ENCODE results near the gene LAMA2. TPM values are rescaled to one million over a fixed set of nuclear protein-coding genes. Genes with fewer than 3 reads are reported as not detected.

The LAMA2 gene
- total RNA-seq, 4 donors from 2014 or later, result 1.7 to 112 (median 19.6) TPM

DNA sequence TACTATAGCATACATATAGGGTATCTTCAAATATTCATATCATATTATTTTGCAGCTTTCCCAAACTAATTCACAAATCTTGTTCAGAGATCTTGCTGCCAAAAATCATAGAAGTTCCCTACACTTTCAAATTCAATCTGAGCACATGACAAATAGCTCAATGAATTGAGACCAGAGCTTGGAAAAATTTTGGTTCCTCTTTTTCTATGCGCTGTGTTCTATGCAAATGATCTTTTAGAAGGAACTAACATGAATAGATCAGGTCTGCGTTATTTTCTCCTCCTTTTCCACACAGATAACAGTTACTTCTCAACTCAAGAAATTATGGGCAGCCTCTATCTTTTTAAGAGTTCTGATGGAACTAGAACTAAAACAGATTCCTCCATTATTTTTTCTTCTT is 510.7 kb downstream of the LAMA2 start:
- no peaks in the 10 kb centered on the region for H3K36me3 ChIP-seq
- H3K27me3 ChIP-seq, result no peaks in the 10 kb centered on the region
- WGBS, 2 donors, result 71 to 82% methylated on average over 2 of the region's 2 CpGs
- intact Hi-C loops (cut with DNase I), result no loop called here
- TF ChIP-seq POLR2A (IDR thresholded peaks at IDR 0.05), result no peak
- TF ChIP-seq, protein P1, sequence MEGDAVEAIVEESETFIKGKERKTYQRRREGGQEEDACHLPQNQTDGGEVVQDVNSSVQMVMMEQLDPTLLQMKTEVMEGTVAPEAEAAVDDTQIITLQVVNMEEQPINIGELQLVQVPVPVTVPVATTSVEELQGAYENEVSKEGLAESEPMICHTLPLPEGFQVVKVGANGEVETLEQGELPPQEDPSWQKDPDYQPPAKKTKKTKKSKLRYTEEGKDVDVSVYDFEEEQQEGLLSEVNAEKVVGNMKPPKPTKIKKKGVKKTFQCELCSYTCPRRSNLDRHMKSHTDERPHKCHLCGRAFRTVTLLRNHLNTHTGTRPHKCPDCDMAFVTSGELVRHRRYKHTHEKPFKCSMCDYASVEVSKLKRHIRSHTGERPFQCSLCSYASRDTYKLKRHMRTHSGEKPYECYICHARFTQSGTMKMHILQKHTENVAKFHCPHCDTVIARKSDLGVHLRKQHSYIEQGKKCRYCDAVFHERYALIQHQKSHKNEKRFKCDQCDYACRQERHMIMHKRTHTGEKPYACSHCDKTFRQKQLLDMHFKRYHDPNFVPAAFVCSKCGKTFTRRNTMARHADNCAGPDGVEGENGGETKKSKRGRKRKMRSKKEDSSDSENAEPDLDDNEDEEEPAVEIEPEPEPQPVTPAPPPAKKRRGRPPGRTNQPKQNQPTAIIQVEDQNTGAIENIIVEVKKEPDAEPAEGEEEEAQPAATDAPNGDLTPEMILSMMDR (IDR thresholded peaks at IDR 0.05), result no peak
- no peak for DNase-seq
- H3K27ac ChIP-seq, result no peak overlapping the region
- no peaks in the 10 kb centered on the region for H3K4me1 ChIP-seq
- no peak overlapping the region for H3K4me3 ChIP-seq
- no peaks in the 10 kb centered on the region for H3K9me3 ChIP-seq

DNA sequence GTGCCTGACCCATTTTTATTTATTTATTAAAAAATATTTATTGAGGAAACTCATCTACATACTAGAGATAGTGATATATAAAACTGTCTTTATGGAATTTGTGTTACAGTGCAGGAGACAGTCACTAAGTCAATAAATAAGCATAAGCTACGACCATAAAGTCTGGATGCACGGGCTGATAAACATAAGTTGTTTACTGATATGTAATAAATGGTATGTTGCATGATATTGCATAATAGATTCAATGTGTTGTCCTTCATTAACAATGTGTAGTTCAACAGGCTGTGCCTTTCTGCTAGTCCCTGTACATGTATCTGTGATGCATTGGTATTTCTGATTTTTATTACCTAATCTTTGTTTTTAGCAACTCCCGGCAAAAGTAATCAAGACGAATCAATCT is 515.8 kb downstream of the LAMA2 start:
- intact Hi-C loops (cut with DNase I), result no loop called here
- 86 to 95% methylated on average over 4 of the region's 4 CpGs for WGBS, 2 donors
- TF ChIP-seq POLR2A (IDR thresholded peaks at IDR 0.05), result no peak
- TF ChIP-seq, protein P1 (IDR thresholded peaks at IDR 0.05), result no peak

DNA sequence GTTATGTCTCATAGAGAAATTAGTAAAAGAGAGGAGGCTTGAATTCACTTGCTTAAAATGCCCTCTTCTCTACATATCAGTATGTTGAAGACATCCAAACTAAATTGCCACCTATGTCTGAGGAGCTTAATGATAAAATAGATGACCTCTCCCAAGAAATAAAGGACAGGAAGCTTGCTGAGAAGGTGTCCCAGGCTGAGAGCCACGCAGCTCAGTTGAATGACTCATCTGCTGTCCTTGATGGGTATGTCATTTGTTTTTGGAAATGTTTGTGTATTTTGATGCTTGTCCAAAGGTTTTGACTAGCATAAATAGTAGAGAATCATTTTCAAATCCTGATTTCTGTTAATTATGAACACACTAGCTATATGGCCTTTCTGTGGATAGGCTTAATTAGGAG is 519.3 kb downstream of the LAMA2 start:
- Histone ChIP-seq H3K4me1 (no peaks in the 10 kb centered on the region), H3K36me3 (no peaks in the 10 kb centered on the region), H3K4me3 (no peak overlapping the region), H3K27ac (no peak overlapping the region), H3K27me3 (no peaks in the 10 kb centered on the region), H3K9me3 (no peaks in the 10 kb centered on the region)
- TF ChIP-seq, protein P1 (IDR thresholded peaks at IDR 0.05), result no peak
- no peak for TF ChIP-seq POLR2A (IDR thresholded peaks at IDR 0.05)
- DNase-seq, result no peak
- intact Hi-C loops (cut with DNase I), result no loop called here
- WGBS, 2 donors, result 18 to 35% methylated on average over 1 of the region's 1 CpG

More for the DNA sequence above, 515.8 kb downstream of the LAMA2 start:
- H3K27ac ChIP-seq, result no peak overlapping the region
- H3K4me3 ChIP-seq, result no peak overlapping the region
- H3K4me1 ChIP-seq, result no peaks in the 10 kb centered on the region
- H3K36me3 ChIP-seq, result no peaks in the 10 kb centered on the region
- DNase-seq, result no peak
- H3K27me3 ChIP-seq, result no peaks in the 10 kb centered on the region
- H3K9me3 ChIP-seq, result no peaks in the 10 kb centered on the region

DNA sequence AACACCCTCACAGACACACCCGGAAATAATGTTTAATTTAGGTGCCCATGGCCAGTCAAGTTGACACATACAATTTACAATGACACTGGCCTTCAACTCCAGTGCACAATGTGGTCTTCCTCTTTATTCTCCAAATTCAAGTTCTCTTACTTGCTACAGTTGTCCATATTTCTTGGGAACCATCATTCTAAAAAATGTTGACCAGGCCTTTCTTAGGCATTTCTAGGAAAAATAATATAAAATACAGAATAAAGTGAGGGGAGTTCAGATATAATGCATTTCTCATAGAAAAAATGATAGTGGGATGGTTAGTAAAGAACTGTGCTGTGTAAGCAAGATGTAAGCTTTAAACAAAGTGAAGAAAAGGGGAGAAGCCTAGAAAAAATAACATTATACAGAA is 528.2 kb downstream of the LAMA2 start:
- no peaks in the 10 kb centered on the region for H3K4me1 ChIP-seq
- WGBS, 2 donors, result 82 to 90% methylated on average over 1 of the region's 1 CpG
- no peak for DNase-seq
- no peak for TF ChIP-seq POLR2A (IDR thresholded peaks at IDR 0.05)
- TF ChIP-seq, protein P1 (IDR thresholded peaks at IDR 0.05), result no peak
- no peaks in the 10 kb centered on the region for H3K27me3 ChIP-seq
- intact Hi-C loops (cut with DNase I), result no loop called here
- no peaks in the 10 kb centered on the region for H3K36me3 ChIP-seq
- H3K9me3 ChIP-seq, result no peaks in the 10 kb centered on the region
- no peak overlapping the region for H3K27ac ChIP-seq
- H3K4me3 ChIP-seq, result no peak overlapping the region

DNA sequence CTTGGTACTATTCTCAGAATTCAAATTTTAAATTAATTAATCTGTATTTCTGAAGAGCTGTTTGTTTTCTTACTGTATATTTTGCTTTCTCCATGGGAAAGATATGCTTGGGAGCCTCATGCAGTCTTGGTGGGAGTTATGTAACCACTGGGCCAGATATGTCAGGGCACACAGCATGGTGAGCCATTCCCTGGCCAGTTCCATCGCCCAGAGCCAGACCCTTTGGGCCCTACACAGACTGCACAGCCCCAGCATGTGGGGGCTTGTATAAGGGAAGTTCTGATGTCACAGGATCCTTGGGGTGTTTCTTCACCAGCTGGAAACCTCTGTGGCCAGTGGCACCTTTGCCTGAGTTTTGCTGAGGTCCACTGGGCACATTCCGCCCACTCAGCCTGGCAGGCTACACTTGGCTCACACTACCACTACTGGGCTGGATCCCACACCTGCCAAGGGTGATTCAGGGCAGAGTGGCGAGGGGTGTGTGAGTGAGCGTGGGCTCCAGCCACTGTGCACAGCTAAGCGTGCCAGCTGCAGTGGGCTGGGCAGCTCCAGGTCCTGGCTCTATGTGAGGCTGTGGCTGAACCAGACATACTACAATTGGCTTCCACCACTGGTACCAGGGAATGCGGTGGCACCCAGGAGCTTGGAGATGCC is 533.5 kb downstream of the LAMA2 start:
- H3K27ac ChIP-seq, result no peak overlapping the region
- no peak for DNase-seq
- H3K36me3 ChIP-seq, result no peaks in the 10 kb centered on the region
- TF ChIP-seq POLR2A (IDR thresholded peaks at IDR 0.05), result no peak
- TF ChIP-seq, protein P1 (IDR thresholded peaks at IDR 0.05), result no peak
- H3K4me1 ChIP-seq, result no peaks in the 10 kb centered on the region
- H3K9me3 ChIP-seq, result no peaks in the 10 kb centered on the region
- 67 to 80% methylated on average over 1 of the region's 6 CpGs for WGBS, 2 donors
- H3K4me3 ChIP-seq, result no peak overlapping the region
- intact Hi-C loops (cut with DNase I), result no loop called here
- no peaks in the 10 kb centered on the region for H3K27me3 ChIP-seq
